Measurements from ENCODE around the gene SYNGR3.

SYNGR3 gene

DNA sequence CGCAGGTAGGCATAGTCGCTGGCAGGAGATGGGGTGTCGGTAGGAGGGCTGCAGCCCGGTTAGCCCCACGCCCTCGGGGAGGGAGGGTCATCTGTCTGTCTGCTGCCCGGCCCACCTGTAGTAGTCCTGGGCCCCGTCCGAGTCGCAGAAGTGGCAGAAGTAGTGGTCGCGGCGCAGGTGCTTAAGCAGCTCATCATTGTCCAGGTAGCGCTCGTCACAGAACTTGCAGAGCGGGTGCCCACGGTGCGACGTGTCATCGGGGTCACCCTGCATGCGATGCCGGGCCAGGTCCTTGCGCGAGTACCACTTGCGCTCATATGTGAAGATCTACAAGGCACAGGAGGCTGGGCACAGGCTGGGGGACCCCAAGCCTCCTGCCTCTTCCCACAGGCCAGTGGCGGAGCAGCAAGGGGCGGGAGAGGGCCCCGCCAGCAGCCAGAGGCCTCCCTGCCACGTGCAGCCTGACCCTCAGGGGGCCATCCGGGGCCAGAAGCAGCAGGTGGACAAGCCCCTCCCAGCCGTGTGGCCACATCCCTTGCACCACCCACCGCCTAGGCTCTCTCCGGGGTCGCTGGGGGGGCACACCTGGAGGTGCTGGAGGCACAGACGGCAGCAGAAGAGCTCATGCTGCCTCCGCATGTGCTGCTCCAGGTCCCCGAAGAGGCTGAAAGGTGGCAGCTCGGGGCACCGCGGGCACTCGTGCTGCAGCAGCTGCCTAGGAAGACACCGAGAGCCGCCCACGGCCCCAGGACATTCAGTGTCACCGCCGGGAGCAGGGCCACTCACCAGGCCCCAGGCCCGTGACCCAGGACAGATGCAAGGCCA, 12.8 kb downstream of the SYNGR3 start:
- TF ChIP-seq ZBTB7A (IDR thresholded peaks at IDR 0.05; ENCODE audit: low read depth): no peak

DNA sequence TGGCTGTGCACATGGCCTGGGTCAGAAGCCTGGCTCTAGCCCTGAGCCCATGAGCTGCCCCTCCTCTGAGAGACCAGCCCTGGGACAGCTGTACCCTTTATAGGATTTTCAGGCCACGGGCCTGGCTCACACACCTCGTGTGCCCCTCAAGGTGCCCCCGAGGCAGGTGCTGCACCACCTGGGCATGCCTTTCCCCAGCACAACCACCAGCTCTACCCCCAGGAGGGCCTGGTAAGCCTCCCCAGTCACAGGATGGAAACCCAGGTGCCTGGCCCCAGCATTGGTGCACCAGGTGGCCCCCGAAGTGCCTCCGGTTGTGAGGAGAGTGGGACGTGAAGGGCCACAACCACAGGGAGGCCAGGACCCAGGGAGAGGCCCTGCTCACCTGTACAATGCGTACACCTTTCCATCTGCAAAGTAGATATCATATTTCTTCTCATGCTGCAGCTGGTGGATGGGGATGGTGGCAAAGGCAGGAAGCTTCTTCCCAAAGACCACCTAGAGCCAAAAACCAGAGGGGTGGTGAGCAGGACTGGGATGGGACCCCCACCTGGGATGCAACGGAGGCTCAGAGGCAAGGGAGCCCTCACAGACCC, 13.6 kb downstream of the SYNGR3 start:
- TF ChIP-seq, protein P1, sequence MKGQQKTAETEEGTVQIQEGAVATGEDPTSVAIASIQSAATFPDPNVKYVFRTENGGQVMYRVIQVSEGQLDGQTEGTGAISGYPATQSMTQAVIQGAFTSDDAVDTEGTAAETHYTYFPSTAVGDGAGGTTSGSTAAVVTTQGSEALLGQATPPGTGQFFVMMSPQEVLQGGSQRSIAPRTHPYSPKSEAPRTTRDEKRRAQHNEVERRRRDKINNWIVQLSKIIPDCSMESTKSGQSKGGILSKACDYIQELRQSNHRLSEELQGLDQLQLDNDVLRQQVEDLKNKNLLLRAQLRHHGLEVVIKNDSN (IDR thresholded peaks at IDR 0.05): no peak
- TF ChIP-seq TEAD4 (IDR thresholded peaks at IDR 0.05) (no peak), EGR1 (IDR thresholded peaks at IDR 0.05) (no peak), YY1 (IDR thresholded peaks at IDR 0.05; ENCODE audit: low read depth) (no peak), FOXM1 (IDR thresholded peaks at IDR 0.05; ENCODE audit: borderline replicate concordance, low read depth) (no peak), TAF1 (IDR thresholded peaks at IDR 0.05; ENCODE audit: low read depth) (no peak), TCF12 (IDR thresholded peaks at IDR 0.05; ENCODE audit: low read depth) (no peak), CEBPB (IDR thresholded peaks at IDR 0.05) (no peak), NFIC (IDR thresholded peaks at IDR 0.05) (no peak), CREB1 (IDR thresholded peaks at IDR 0.05; ENCODE audit: low read depth) (no peak)
- TF ChIP-seq, protein P2, sequence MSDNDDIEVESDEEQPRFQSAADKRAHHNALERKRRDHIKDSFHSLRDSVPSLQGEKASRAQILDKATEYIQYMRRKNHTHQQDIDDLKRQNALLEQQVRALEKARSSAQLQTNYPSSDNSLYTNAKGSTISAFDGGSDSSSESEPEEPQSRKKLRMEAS (IDR thresholded peaks at IDR 0.05): no peak

DNA sequence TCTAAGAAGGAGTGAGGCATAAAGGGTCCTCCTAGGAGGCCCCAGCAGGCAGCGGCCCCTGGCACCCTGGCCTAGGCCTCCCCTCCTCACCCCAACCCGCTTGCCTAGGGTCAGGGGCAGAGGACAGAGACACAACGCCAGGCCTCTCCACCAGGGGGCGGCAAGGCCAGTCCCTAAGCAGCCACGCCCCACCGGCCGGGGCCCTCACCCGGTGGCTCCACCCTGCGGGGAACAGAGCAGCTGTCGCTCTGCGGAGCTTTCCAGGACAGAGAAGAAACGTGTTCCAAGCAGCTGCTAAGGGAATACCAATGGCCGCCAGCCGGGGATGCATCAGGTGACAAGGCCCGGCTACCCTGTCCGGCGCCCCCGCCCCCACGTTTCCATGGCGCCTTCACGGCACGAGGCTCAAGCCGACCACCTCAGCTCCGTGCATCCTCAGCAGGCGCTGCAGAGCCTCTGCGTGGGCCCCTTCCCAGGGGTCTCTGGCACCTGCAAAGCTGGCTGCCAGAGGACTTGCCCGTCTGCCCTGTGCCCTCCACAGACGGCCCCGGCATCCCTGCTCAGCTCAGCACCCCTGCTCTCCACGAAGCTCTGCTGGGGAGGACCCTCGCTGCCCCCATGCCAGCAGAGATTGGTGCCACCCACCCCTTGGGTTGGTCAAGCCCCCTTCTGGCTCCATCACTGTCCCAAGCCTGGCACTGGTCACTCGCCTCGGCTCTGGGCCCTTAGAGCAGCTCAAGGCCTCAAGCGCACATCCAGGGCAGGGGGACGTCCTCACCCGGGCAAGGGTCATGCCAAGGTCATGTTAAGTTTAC, 14.3 kb downstream of the SYNGR3 start:
- TF ChIP-seq NFIC (IDR thresholded peaks at IDR 0.05) (no peak), RAD21 (IDR thresholded peaks at IDR 0.05; ENCODE audit: low read depth) (peak; percentile 46; the same call in 1 of the 2 replicates), YY1 (IDR thresholded peaks at IDR 0.05; ENCODE audit: low read depth) (0 out of 2 replicates have a peak, but pooled peaks have one; percentile 64)
- TF ChIP-seq, protein P2 (IDR thresholded peaks at IDR 0.05): peak; percentile 25; the same call in 1 of the 2 replicates

DNA sequence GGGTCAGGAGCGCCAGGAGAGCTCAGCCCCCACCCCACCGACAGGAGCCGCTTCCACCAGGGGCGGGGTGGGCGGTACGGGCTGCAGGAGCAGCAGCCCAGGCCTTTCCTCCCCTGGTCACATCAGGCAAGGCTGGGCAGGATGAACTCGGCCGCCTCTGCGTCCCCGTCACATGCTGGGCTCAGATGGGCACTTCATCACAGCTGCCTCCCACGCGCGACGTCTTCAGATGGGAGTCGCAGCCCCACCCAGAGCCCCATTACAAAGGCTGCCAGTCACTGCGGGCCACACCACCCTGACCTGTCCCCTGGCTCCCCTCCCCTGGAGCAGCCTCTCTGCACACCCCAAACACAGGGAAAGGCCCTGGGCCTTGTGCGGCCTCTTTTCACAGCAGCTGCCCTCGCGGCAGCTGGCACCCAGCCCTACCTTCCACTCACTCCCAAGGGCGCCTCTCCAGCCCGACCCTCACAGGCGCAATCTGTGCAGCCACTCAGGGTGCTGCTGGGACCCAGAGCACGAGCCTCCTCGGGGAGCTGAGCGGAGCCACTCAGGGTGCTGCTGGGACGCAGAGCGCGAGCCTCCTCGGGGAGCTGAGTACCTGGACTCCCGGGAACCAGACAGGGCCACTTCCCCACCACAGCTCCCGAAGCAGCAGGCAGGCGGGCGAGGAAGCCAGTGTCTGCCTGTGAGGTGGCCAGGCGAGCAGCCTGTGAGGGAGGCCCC, 15.2 kb downstream of the SYNGR3 start:
- TF ChIP-seq CEBPB (IDR thresholded peaks at IDR 0.05) (no peak), YY1 (IDR thresholded peaks at IDR 0.05; ENCODE audit: low read depth) (no peak), CREB1 (IDR thresholded peaks at IDR 0.05; ENCODE audit: low read depth) (no peak)
- TF ChIP-seq, protein P2 (IDR thresholded peaks at IDR 0.05): no peak
- TF ChIP-seq, protein P1 (IDR thresholded peaks at IDR 0.05): no peak

DNA sequence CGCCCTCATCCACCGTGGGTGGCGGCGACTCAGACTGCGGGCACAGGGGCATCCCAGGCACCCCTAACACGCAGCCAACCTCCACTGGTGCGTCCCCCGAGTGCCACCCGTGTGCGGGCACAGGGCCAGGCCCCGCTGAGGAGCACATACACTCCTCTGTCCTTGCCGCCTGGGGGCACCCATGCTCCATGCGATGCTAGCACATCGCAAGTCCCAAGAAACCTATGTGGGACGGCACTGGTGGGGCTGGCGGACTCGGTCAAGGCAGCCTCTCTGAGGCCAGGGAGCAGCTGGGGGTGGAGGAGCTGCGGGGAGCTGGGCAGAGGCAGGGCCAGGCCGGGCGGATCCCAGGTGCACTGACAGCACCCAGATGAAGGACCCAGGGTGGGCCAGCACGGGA, 15.9 kb downstream of the SYNGR3 start:
- TF ChIP-seq TCF12 (IDR thresholded peaks at IDR 0.05; ENCODE audit: low read depth) (no peak), FOXM1 (IDR thresholded peaks at IDR 0.05; ENCODE audit: borderline replicate concordance, low read depth) (no peak), RAD21 (IDR thresholded peaks at IDR 0.05; ENCODE audit: low read depth) (no peak)

DNA sequence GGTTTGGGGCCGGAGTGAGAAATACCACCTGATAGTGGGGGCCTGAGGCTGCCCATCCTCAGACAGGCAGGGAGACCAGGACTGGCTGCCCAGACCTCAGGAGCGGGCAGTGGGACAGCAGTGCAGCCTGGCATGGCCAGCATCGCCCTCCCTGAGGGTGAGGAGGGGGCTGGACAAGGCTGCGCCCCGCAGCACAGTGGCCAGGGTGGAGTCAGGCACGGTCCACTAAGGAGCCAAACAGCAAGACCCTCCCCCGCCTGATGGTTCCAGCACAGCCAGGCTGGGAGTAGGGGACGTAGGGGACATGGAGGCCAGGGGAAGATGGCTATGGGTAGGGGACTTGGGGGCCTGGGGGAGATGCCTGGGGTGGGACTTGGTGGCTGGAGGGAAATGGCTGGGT, 16.5 kb downstream of the SYNGR3 start:
- no peak for TF ChIP-seq YY1 (IDR thresholded peaks at IDR 0.05; ENCODE audit: low read depth)

DNA sequence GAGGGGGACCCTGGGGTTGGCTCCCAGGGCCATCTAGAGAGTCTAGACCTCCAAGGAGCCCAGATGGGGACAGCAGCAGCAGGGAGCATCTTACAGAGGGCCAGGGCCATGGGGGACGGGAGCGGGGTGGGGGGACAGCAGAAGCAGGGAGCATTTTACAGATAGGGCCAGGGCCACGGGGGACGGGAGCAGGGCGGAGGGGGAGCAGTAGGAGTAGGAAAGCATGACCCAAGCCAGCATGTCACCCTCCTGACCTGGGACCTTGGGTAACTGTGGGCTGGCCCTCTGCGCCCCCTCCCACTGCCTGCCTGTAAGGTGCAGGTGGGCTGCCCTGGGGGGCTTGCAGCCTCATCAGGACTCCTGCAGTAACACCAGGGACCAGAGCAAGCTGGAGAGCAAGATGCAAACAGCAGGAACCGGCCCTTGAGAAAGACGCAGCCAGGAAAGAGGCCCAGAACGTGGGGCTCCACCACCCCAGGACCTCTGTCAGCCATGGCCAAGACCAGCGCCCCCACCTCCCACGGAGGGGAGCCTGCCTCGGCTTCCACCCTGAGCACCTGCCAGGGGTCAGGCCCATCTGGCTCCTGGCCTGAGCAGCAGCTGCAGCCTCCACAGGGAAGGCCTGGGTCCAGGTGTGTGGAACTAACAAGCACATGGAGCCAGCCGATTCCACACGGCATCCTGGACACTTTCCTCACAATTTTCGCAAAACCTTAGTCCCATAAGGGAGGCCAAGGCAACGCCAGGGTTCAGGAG, 17.5 kb downstream of the SYNGR3 start:
- no peak for TF ChIP-seq CEBPB (IDR thresholded peaks at IDR 0.05)
- TF ChIP-seq RAD21 (IDR thresholded peaks at IDR 0.05; ENCODE audit: low read depth): no peak
- TF ChIP-seq, protein P3, sequence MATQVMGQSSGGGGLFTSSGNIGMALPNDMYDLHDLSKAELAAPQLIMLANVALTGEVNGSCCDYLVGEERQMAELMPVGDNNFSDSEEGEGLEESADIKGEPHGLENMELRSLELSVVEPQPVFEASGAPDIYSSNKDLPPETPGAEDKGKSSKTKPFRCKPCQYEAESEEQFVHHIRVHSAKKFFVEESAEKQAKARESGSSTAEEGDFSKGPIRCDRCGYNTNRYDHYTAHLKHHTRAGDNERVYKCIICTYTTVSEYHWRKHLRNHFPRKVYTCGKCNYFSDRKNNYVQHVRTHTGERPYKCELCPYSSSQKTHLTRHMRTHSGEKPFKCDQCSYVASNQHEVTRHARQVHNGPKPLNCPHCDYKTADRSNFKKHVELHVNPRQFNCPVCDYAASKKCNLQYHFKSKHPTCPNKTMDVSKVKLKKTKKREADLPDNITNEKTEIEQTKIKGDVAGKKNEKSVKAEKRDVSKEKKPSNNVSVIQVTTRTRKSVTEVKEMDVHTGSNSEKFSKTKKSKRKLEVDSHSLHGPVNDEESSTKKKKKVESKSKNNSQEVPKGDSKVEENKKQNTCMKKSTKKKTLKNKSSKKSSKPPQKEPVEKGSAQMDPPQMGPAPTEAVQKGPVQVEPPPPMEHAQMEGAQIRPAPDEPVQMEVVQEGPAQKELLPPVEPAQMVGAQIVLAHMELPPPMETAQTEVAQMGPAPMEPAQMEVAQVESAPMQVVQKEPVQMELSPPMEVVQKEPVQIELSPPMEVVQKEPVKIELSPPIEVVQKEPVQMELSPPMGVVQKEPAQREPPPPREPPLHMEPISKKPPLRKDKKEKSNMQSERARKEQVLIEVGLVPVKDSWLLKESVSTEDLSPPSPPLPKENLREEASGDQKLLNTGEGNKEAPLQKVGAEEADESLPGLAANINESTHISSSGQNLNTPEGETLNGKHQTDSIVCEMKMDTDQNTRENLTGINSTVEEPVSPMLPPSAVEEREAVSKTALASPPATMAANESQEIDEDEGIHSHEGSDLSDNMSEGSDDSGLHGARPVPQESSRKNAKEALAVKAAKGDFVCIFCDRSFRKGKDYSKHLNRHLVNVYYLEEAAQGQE (IDR thresholded peaks at IDR 0.05; ENCODE audit: low read depth): no peak
- no peak for TF ChIP-seq TCF12 (IDR thresholded peaks at IDR 0.05; ENCODE audit: low read depth)
- TF ChIP-seq FOXM1 (IDR thresholded peaks at IDR 0.05; ENCODE audit: borderline replicate concordance, low read depth): no peak
- TF ChIP-seq NFIC (IDR thresholded peaks at IDR 0.05): no peak
- TF ChIP-seq YY1 (IDR thresholded peaks at IDR 0.05; ENCODE audit: low read depth): no peak
- TF ChIP-seq EP300 (IDR thresholded peaks at IDR 0.05; ENCODE audit: borderline replicate concordance): no peak
- no peak for TF ChIP-seq EGR1 (IDR thresholded peaks at IDR 0.05)
- no peak for TF ChIP-seq TEAD4 (IDR thresholded peaks at IDR 0.05)
- TF ChIP-seq ZBTB7A (IDR thresholded peaks at IDR 0.05; ENCODE audit: low read depth): no peak
- TF ChIP-seq, protein P2 (IDR thresholded peaks at IDR 0.05): no peak
- TF ChIP-seq, protein P1 (IDR thresholded peaks at IDR 0.05): no peak
- no peak for TF ChIP-seq CREB1 (IDR thresholded peaks at IDR 0.05; ENCODE audit: low read depth)
- no peak for TF ChIP-seq TAF1 (IDR thresholded peaks at IDR 0.05; ENCODE audit: low read depth)
